HG03066 (cell line): Measurements from ENCODE around the gene SLC24A4.

ENCODE experiments used
- ATAC-seq: cut with Tn5 transposase; IDR thresholded peaks from one replicate; pipeline ENCODE4 v1.9.1; 2021; ENCODE audit warnings: low read depth; ENCODE audit not compliant: unreplicated experiment

The SLC24A4 gene

GRCh38 chr14:92470215-92470614, 147.2 kb downstream of the SLC24A4 start:
- ATAC-seq: no peak

- ATAC-seq: no peak
Measured at GRCh38 chr14:92470811-92471210, 147.8 kb downstream of the SLC24A4 start.

GRCh38 chr14:92471919-92472318, 149.0 kb downstream of the SLC24A4 start:
- ATAC-seq: no peak

GRCh38 chr14:92472860-92473259, 149.9 kb downstream of the SLC24A4 start:
- ATAC-seq: no peak

GRCh38 chr14:92473261-92473968, 150.4 kb downstream of the SLC24A4 start:
- ATAC-seq: no peak

DNA sequence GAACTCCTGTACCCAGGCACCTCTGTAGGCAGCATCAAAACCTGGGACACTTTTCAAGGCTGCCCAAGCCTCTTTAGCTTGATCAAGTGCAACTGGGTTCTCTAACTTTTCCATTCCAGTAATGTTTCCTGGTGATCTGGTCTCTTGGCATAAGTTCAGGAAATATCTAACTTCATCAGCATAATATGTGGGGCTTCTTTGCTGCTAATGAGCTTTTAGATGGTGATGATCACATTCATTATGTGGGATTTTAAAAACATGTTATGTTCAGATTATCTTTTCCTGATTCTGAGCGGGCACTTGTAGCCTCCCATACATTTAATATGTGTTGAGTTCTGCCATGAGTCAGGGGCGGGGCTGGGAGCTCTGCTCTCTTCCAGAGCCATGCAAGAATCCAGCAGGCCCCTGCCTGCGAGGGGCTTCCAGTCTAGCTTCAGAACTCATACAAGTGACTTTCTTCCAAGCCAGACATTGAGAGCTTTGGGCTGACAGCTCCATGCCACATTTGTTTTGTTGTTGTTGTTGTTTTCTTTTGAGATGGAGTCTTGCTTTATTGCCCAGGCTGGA, 151.1 kb downstream of the SLC24A4 start:
- ATAC-seq: no peak

- no peak for ATAC-seq
Measured at GRCh38 chr14:92475037-92475436, 152.1 kb downstream of the SLC24A4 start.

DNA sequence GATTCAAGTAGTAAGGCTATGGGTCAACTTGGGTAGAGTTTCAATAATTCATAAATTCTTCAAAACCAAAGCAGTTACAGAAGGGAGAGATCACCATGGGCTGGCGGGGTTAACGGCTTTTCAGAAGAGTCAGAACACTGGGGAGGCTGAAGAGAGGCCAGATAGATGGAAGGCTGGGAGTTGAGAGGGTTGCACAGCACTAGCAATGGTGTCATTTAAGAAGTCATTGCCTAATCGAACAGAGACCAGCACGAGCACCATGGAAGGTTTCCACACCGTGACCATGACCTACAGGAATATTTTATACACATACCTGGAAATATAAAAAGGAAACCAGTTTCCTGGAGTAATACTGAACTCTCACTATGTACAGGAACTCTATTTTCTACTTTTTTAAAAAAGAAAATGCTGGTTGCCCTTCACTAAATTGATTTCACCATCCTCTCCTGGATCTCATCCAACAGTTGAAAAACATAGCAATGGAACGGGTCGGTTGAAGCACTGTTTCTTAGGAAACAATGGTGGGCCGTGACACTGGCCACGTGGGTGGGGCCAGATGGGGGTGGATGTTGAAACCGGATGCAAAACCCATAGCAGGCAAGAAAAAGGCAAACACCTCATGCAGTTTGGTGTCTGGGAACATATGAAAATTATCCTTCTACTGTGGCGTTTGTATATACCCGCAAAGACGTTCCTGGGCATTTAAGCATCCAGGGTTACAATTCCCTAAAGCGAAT, 152.7 kb downstream of the SLC24A4 start:
- no peak for ATAC-seq

DNA sequence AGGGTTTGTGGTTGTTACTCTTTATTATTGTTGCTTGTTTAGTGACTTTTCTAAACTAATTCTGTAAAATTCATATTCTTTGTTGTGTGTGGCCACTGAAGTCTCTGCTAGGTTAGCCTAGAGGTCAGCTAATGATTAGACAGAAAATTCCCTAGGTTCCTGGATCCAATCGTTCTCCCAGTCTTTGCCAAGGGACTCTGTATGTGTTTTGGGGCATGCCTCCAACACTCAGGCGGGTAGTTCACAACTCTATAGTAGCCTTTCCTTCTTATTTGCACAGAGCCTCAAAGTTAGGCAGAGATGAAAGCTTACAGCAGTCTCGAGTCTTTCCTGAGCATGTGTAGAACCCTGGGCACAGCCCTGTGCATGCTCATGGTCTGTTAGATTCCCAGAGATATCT, 157.9 kb downstream of the SLC24A4 start:
- ATAC-seq: no peak

DNA sequence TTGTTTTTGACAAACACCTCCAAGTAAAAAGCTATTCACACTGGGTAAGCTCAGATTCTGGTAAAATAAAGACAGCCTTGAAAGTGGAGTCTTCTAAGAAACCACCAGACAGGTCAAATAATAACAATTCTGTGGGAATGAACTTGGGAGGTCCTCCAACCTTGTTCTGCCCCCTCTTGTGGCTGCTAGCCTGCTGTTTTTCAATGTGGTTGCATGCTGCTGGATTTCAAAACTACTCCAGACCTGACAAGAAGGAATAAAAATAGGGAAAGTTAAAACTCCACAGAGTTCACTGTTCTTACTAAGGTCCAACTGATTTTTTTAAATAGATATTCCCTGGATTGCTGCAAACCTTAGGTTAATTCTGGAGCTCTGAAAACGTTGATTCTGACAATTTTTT, 158.4 kb downstream of the SLC24A4 start:
- no peak for ATAC-seq

DNA sequence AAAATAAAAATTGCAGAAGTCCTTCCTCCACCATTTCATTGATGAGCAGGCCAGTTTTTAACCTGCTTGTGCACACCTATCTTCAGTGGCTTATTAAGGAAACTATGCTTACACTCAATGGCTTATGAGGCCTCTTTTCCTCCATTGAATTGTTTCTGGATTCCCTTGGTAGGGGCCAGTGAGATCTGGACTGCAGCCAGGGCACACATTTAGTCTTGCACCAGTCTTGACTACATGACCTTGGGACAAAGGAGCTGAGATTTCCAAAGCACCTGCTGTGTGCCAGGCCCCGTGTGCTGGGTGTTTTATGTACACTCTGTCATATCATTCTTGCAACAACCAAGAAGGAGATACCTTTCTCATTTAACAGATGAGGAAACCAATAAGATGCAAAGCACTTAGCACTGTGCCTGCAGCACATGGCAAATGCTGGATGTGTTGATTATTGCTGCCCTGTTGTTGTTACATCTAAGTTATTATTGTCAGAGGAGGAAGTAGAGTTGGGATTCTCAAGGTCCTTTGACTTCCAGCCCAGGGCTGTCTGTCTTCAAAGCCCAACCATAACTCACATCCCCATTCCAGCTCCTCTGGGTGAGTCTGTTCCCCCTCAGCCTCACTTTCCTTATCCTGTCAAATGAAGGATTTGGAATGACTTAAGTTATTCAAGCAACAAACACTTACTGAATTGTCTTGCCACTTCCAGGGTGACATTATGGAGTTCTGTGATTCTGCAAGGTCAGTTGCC, 159.0 kb downstream of the SLC24A4 start:
- ATAC-seq: no peak

DNA sequence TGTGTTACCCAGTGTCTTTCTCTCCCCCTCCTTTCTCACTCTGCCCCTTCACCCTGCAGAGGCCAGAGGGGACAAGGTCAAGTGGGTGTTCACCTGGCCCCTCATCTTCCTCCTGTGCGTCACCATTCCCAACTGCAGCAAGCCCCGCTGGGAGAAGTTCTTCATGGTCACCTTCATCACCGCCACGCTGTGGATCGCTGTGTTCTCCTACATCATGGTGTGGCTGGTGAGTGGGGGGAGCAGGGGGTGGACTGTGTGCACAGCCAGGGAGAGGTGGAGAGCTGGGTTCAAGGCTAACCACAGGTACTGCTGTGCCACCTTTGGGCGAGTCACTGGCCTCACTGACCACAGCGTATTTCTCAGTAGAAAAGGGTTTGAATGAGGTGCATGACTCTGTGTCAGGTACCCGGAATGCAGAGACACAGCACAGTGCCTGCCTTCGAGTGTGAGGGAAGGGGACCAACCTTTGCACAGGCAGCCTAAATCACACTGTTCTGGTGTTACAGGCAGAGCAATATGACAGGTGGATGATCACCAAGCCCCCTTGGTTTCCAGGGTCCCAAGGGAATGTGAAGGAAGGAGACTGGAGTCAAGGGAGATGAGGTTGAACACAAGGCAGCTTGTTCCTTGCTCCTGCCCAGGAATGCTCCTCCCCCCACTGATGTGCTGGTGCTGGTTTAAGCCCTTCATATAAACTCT, 159.8 kb downstream of the SLC24A4 start:
- ATAC-seq: no peak

GRCh38 chr14:92484132-92484823, 161.3 kb downstream of the SLC24A4 start:
- no peak for ATAC-seq

GRCh38 chr14:92486881-92487280, 163.9 kb downstream of the SLC24A4 start:
- no peak for ATAC-seq

DNA sequence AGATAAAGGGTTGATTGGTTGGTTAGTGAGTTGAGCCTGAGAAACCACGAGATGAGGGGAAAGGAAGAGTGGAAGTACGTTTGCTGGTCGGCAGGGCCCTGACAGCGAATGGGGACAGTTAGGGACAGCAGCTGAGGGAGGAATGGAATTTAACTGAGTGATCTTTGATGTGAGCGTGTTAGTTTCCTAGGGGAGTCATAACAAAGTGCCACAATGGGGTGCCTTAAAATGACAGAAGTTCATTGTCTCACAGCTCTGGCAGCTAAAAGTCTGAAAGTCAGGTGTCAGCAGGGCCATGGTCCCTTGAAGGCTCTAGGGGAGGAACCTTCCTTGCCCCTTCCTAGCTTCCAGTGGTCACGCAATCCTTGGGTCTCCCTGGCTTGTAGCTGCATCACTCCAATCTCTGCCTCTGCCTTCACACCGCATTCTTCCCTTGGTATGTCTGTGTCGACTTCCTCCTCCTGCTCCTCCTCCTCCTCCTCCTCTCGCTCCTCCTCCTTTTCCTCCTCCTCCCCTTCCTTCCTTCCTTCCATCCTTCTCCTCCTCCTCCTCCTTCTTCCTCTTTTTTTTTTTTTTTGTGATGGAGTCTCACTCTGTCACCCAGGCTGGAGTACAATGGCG, 164.7 kb downstream of the SLC24A4 start:
- no peak for ATAC-seq

- ATAC-seq: no peak
Measured at GRCh38 chr14:92489394-92490238, 166.7 kb downstream of the SLC24A4 start.

DNA sequence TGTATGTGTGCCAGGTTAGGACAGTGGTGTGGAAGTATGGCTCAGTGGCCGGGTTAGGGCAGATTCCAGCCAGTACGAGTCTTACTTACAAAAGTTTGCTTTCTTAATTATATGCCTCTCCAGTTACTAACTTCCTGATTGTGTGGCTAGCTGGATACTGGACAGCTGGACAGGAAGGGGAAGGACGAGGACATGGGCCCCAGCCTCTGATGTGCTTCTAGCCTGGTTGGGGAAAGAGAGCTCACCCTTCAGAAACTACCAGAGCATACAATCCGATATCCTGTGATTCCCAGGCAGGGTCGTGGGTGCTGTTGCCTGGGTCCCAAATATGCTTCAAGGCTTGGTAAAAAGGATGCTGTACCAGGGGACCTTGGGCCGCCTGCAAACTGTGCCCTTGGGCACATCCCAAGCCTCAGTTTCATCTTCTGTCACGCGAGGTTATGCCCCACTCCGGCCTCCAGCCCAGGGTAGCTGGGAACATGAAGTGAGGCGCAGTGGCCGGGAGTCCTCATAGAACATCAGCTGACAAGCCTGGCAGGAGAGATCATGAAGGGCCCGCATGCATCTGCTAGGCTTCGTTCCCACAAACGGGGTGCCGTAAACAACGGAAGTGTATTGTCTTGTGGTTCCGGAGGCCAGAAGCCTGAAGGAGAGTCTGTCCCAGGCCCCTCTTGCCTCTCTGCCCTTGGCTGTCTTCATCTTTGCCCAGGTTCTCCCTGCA, 167.4 kb downstream of the SLC24A4 start:
- ATAC-seq: no peak

DNA sequence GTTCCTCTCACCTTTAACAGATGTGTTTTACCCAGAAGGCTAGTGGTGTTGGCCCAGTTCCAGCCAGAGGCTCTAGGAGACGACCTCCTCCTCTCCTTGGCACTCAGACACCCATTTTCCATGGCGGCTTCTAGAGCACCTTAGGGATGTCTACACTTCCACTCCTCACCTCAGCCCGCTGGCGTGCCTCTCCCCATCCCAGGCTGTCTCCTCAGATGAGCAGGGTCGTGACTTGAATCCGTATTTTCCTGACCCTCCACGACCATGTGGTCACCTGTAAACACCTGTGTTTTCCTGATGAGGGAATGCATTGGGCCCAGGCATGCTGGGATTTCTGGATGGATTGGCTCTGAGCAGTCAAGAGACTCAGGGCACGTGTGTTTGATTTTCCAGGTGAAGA, 168.8 kb downstream of the SLC24A4 start:
- ATAC-seq: no peak
